MM.1S (cell line): ENCODE results near the gene ANHX.

ENCODE experiments used
- DNase-seq: peaks from one replicate; pipeline ENCODE4 v3.0.0-alpha.2; 2015
- H2AFZ ChIP-seq: fragments of 300-600 bp; sonication (generic); 2 replicates; pipeline ENCODE4 v1.6.0; 2016; ENCODE audit warnings: antibody characterized with exemption, low read length
- H3F3A ChIP-seq: fragments of 300-600 bp; sonication (generic); 2 replicates; pipeline ENCODE4 v1.6.1; 2016; ENCODE audit warnings: mild to moderate bottlenecking, antibody characterized with exemption, low read length, moderate library complexity, mixed read lengths; ENCODE audit not compliant: insufficient read depth
- H3K27ac ChIP-seq: fragments of 300-600 bp; sonication (generic); 2 replicates; pipeline ENCODE4 v1.5.1; 2016; ENCODE audit warnings: mild to moderate bottlenecking, low read length
- H3K27me3 ChIP-seq: fragments of 300-600 bp; sonication (generic); replicated peaks from 2 replicates; pipeline ENCODE4 v1.6.0; 2016; ENCODE audit warnings: low read length; ENCODE audit not compliant: insufficient read depth
- H3K36me3 ChIP-seq: fragments of 300-600 bp; sonication (generic); replicated peaks from 2 replicates; pipeline ENCODE4 v1.6.1; 2016; ENCODE audit warnings: mild to moderate bottlenecking, low read length, mixed read lengths; ENCODE audit not compliant: insufficient read depth
- H3K4me1 ChIP-seq: fragments of 300-600 bp; sonication (generic); 2 replicates; pipeline ENCODE4 v1.6.1; 2016; ENCODE audit warnings: low read length, mixed read lengths
- H3K4me2 ChIP-seq: fragments of 300-600 bp; sonication (generic); 2 replicates; pipeline ENCODE4 v1.6.0; 2016; ENCODE audit warnings: low read depth, low read length
- H3K4me3 ChIP-seq: fragments of 300-600 bp; sonication (generic); 2 replicates; pipeline ENCODE4 v1.5.1; 2016; ENCODE audit warnings: low read length, mixed read lengths
- H3K79me2 ChIP-seq: fragments of 300-600 bp; sonication (generic); 2 replicates; pipeline ENCODE4 v1.6.1; 2016; ENCODE audit warnings: mixed run types, low read length, mixed read lengths
- H3K9ac ChIP-seq: fragments of 300-600 bp; sonication (generic); 2 replicates; pipeline ENCODE4 v1.6.1; 2016; ENCODE audit warnings: low read length, mixed read lengths
- H3K9me2 ChIP-seq: fragments of 300-600 bp; sonication (generic); replicated peaks from 2 replicates; pipeline ENCODE4 v1.6.1; 2016; ENCODE audit warnings: mild to moderate bottlenecking, low read length, mixed read lengths; ENCODE audit not compliant: insufficient read depth
- H3K9me3 ChIP-seq: fragments of 300-600 bp; sonication (generic); replicated peaks from 2 replicates; pipeline ENCODE4 v1.6.1; 2016; ENCODE audit warnings: mild to moderate bottlenecking, low read length, mixed read lengths; ENCODE audit not compliant: insufficient read depth
- H4K20me1 ChIP-seq: fragments of 300-600 bp; sonication (generic); 2 replicates; pipeline ENCODE4 v1.6.1; 2016; ENCODE audit warnings: mild to moderate bottlenecking, low read length, moderate library complexity, mixed read lengths; ENCODE audit not compliant: insufficient read depth
- EZH2 ChIP-seq: fragments of 300-600 bp; sonication (generic); optimal IDR thresholded peaks from 2 replicates; pipeline ENCODE3; 2017; ENCODE audit warnings: low read depth, mild to moderate bottlenecking, antibody characterized with exemption, low read length, mixed read lengths
- EZH2phosphoT487 ChIP-seq: fragments of 300-600 bp; sonication (generic); IDR thresholded peaks from 2 replicates; pipeline ENCODE4 v1.6.1; 2018; ENCODE audit warnings: antibody characterized with exemption, low read length
- TF ChIP-seq, protein P1 (sequence below): fragments of 300-600 bp; sonication (generic); IDR thresholded peaks from 2 replicates; pipeline ENCODE4 v1.5.1; 2016; ENCODE audit warnings: antibody characterized with exemption, low read length, mixed read lengths

The ANHX gene

DNA sequence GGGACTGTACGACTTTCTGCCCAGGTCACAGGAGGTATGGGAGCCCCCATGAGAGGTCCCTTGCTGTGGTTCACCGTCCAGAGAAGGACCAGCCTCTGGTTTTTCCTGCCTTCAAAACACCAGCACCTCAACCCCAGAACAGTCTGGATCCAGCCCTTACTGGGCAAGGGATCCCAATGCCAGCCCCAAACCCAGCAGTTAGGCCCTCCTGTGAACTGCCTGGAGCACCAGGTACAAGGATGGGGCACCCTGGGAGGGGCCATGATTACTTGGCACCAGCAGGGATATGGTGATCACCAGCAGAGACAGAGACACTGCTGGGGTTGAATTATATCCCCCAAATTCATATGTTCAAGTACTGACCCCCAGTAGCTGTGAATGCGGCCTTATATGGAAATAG is 20.0 kb downstream of the ANHX start:
- no peaks in the 10 kb centered on the region for H3K4me1 ChIP-seq
- H3K27ac ChIP-seq = no peak overlapping the region
- H3K4me3 ChIP-seq = no peak overlapping the region
- no peaks in the 10 kb centered on the region for H3K9me2 ChIP-seq
- H2AFZ ChIP-seq = no peak overlapping the region
- H4K20me1 ChIP-seq = no peaks in the 10 kb centered on the region
- TF ChIP-seq EZH2phosphoT487 = no peak
- TF ChIP-seq, protein P1, sequence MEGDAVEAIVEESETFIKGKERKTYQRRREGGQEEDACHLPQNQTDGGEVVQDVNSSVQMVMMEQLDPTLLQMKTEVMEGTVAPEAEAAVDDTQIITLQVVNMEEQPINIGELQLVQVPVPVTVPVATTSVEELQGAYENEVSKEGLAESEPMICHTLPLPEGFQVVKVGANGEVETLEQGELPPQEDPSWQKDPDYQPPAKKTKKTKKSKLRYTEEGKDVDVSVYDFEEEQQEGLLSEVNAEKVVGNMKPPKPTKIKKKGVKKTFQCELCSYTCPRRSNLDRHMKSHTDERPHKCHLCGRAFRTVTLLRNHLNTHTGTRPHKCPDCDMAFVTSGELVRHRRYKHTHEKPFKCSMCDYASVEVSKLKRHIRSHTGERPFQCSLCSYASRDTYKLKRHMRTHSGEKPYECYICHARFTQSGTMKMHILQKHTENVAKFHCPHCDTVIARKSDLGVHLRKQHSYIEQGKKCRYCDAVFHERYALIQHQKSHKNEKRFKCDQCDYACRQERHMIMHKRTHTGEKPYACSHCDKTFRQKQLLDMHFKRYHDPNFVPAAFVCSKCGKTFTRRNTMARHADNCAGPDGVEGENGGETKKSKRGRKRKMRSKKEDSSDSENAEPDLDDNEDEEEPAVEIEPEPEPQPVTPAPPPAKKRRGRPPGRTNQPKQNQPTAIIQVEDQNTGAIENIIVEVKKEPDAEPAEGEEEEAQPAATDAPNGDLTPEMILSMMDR = no peak
- TF ChIP-seq EZH2 = no peak
- no peaks in the 10 kb centered on the region for H3K36me3 ChIP-seq
- H3F3A ChIP-seq = no peaks in the 10 kb centered on the region
- no peak overlapping the region for H3K4me2 ChIP-seq
- DNase-seq = no peak
- no peak overlapping the region for H3K9ac ChIP-seq
- H3K27me3 ChIP-seq = no peaks in the 10 kb centered on the region
- no peaks in the 10 kb centered on the region for H3K79me2 ChIP-seq
- no peaks in the 10 kb centered on the region for H3K9me3 ChIP-seq

DNA sequence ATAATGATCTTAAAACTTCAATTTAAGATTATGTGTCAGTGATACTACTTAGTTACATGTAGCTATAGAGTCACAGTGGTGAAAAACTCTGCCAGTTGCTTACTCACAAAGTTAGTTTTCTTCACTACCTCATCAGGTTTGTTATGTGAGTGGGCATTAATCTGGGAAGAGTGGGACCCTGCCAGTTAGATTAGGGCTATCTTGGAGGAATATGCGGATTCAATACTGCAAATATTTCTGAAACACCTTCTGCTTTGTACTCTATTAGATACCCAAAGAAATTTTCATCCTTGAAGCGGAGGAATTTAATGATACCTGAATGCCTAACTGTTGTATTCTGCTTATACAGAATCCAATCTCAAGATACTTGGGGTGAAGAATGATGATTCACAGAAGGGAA is 29.3 kb downstream of the ANHX start:
- no peak overlapping the region for H2AFZ ChIP-seq
- no peaks in the 10 kb centered on the region for H3K9me2 ChIP-seq
- no peaks in the 10 kb centered on the region for H4K20me1 ChIP-seq
- H3K36me3 ChIP-seq = peaks cover 8% of the 10 kb centered on the region; the same call in 1 of the 2 replicates
- TF ChIP-seq, protein P1 = no peak
- TF ChIP-seq EZH2phosphoT487 (no peak), EZH2 (no peak)
- no peak for DNase-seq
- no peaks in the 10 kb centered on the region for H3K79me2 ChIP-seq
- H3F3A ChIP-seq = no peaks in the 10 kb centered on the region
- no peak overlapping the region for H3K4me2 ChIP-seq
- H3K27me3 ChIP-seq = no peaks in the 10 kb centered on the region
- no peak overlapping the region for H3K4me3 ChIP-seq
- H3K9ac ChIP-seq = no peak overlapping the region
- no peaks in the 10 kb centered on the region for H3K9me3 ChIP-seq
- no peak overlapping the region for H3K27ac ChIP-seq
- H3K4me1 ChIP-seq = no peaks in the 10 kb centered on the region

DNA sequence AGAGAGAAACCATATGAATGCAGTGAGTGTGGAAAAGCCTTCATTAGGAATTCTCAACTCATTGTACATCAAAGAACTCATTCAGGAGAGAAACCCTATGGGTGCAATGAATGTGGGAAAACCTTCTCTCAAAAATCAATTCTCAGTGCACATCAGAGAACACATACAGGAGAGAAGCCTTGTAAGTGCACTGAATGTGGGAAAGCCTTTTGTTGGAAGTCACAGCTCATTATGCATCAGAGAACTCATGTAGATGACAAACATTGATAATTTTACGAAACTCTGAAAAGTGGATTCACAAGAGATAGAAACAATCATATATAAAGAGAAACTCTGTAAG is 31.4 kb downstream of the ANHX start:
- Histone ChIP-seq H3K36me3 (peaks cover 8% of the 10 kb centered on the region; the same call in 1 of the 2 replicates), H3K9me3 (no peaks in the 10 kb centered on the region), H3K4me3 (no peak overlapping the region)

More for the DNA sequence above, 31.4 kb downstream of the ANHX start:
- Histone ChIP-seq H3F3A (no peaks in the 10 kb centered on the region), H3K9ac (no peak overlapping the region), H3K27me3 (no peaks in the 10 kb centered on the region), H3K9me2 (no peaks in the 10 kb centered on the region), H3K4me2 (no peak overlapping the region), H3K79me2 (no peaks in the 10 kb centered on the region), H3K27ac (no peak overlapping the region), H4K20me1 (no peaks in the 10 kb centered on the region), H3K4me1 (no peaks in the 10 kb centered on the region), H2AFZ (no peak overlapping the region)
- TF ChIP-seq EZH2 (no peak), EZH2phosphoT487 (no peak)
- TF ChIP-seq, protein P1 = no peak
- no peak for DNase-seq
